Ovary (tissue), 9 donors: Measurements from ENCODE around the gene EYS. TPM values are rescaled to one million over a fixed set of nuclear protein-coding genes. Genes with fewer than 3 reads are reported as not detected.

Source experiments
- DNase-seq, 5 donors: peaks; one replicate each; pipeline ENCODE4 v3.0.0-alpha.2; 2019 to 2020
- H3K27ac ChIP-seq, 2 donors: fragments of 200-600 bp; one replicate each; pipeline versions ENCODE4 v1.5.1 to v1.8.0; 2019 to 2022
- H3K27me3 ChIP-seq: fragments of 200-600 bp; one replicate; pipeline ENCODE4 v1.8.0; 2022
- H3K36me3 ChIP-seq: fragments of 200-600 bp; sonication (generic); one replicate; pipeline ENCODE4 v1.5.1; 2019
- H3K4me1 ChIP-seq: one replicate; pipeline ENCODE4 v1.8.1; 2013; ENCODE audit warnings: mild to moderate bottlenecking, moderate library complexity; ENCODE audit not compliant: insufficient read depth
- H3K4me3 ChIP-seq: fragments of 200-600 bp; sonication (generic); one replicate; pipeline ENCODE4 v1.5.1; 2017
- H3K9me3 ChIP-seq, 2 donors: fragments of 200-600 bp in 1 of 2; sonication (generic) in 1 of 2; one replicate each; pipeline versions ENCODE4 v1.5.1 to v1.8.1; 2013 to 2019; ENCODE audit warnings: mild to moderate bottlenecking in 1 of 2, moderate library complexity in 1 of 2
- CTCF ChIP-seq, 3 donors: fragments of 450-650 bp in 2 of 3; fragments of 200-600 bp in 1 of 3; IDR thresholded peaks; one replicate each; pipeline versions ENCODE4 v1.5.1 to v1.8.0; 2016 to 2022; ENCODE audit warnings: antibody characterized with exemption in 3 of 3, mild to moderate bottlenecking in 1 of 3
- EP300 ChIP-seq: sonication (generic); formaldehyde crosslinking; IDR thresholded peaks from one replicate; pipeline ENCODE4 v1.6.1; 2017; ENCODE audit warnings: antibody characterized with exemption
- POLR2A ChIP-seq: fragments of 450-650 bp; IDR thresholded peaks from one replicate; pipeline ENCODE4 v1.6.1; 2017; ENCODE audit warnings: antibody characterized with exemption, mild to moderate bottlenecking, moderate library complexity
- WGBS, 3 donors: extraction: QIAGEN DNeasy Blood & Tissue Kit in 1 of 3; methylation state at CpG; one replicate each; pipeline versions ENCODE4 v1.1.5 to v1.1.7; 2013 to 2017; 5-methylcytosine and 5-hydroxymethylcytosine counted together
- intact Hi-C, 4 donors: fragments of 100-400 bp; cut with DNase I; formaldehyde crosslinking; loops; one replicate each; pipeline versions ENCODE4 v1.11.0 to v1.15.1; 2022 to 2023
- polyA plus RNA-seq, 2 donors: library from polyadenylated mRNA; stranded (reverse); fragments of 200-250 nt in 1 of 2; fragments of 350-450 nt in 1 of 2; fragmentation: Illumina TruSeq in 1 of 2; extraction: RNeasy Lipid Tissue Mini Kit (QIAGEN cat#74804) in 1 of 2; gene quantifications; one replicate each; pipeline ENCODE4 v1.2.3, GENCODE V29; 2013 to 2014
- total RNA-seq, 7 donors: library from RNA; depleted of rRNA in 2 of 7; stranded (reverse); fragments of >200 nt in 2 of 7; fragmentation: NEBNext Ultra II Directional in 3 of 7; extraction: Animal tissue kit (Norgen Biotek cat#: 25700) in 3 of 7; gene quantifications; one replicate each; pipeline versions ENCODE4 v1.1.0 to v1.2.4, GENCODE V29; 2016 to 2023
- donor health status: DM: no; HTN: no; CAD: no; lungs with moderate emphysema.
- donor health status: DM: no; HTN: no; CAD: no.
- donor health status: Bipolar disorder and iron deficiency.
- donor health status: DM: yes; HTN: yes; CAD: no.
- donor health status: DM: no; HTN: no; CAD: no.
- donor health status: DM: yes; HTN: yes; CAD: no.

The EYS gene
- total and polyA plus RNA-seq, 9 donors: under 0.01 to 0.03 (median 0.01) TPM; not detected in 6

DNA sequence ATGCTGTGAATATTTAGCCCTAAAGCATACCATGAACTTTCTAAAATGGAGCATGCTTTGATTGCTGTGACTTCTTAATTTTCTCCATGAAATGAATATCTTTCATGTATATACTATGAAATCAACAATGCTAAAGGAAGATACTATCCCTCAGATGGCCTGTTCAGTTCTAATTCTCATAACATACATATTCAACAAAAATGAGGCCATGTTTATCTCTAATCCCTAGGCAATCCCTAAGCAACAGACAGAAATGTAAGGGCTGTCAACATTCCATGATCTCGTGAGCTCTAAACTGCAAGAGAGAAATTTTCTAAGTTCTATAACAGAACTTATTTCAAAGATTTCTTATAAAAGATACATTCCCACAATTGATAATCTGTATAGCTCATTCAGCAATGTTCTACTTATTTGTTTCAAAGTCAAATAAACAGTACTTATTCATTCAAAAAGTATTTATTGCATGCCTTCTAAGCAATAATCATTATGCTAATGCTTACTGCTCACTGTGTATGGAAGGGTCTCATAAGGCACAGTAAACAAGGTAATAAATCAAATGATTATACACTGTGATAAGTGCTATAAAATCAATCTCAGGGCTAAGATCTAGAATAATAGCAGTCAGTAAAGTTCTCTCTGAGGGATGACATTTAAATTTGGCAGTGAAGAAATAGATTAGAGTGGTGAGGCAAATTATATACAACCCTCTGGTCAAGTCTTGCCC, 1578.6 kb downstream of the EYS start:
- 76 to 88% (median 86%) methylated on average over 1 of the region's 1 CpG for WGBS, 3 donors
- no peak overlapping the region for H3K4me3 ChIP-seq

DNA sequence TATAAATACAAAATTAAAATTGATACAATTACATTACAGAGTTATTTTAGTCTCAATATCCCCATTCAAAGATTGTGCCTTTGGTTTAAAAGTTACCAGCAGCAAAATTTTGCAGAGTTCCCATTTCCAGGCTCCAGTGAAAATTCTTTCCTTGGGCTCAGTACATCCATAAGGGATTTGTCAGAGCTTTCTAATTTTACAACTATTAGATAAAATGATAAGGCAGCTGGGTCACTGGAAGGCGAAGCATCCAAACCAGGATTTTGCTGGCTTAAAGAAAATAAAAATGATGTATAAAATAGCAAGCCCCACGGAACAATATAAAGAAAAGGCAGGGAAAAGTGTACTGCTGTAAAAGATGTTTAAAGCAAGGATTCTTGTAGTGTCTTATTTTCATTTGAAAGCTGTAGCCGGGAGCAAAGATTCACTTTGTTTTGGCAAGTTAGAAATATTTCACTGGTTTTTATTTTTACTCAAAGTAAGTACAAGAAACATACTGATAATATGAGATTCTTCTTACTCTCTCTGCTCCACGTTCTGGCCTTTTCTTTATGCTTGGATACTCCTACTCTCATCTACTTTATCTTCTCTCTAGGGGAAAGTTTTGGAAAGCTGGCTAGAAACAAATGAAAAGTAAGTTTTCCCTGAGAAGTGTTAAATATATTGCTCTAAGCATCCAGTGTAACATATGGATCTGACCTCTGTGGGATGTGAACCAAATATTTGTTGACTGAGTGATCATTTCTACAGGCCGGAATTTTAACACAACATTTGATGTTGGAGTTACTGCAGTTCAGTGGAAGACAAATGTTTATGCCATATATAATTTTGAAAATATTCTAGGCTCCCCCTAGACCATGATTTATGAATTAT, 1583.0 kb downstream of the EYS start:
- no peaks in the 10 kb centered on the region for H3K9me3 ChIP-seq
- H3K27ac ChIP-seq: no peak overlapping the region
- peaks cover 2% of the 10 kb centered on the region for H3K4me1 ChIP-seq
- intact Hi-C loops: no loop called here
- H3K4me3 ChIP-seq: no peak overlapping the region
- no peaks in the 10 kb centered on the region for H3K36me3 ChIP-seq
- no peaks in the 10 kb centered on the region for H3K27me3 ChIP-seq
- no peak for DNase-seq
- TF ChIP-seq EP300 (no peak), CTCF (IDR thresholded peaks at IDR 0.05) (no peak), POLR2A (no peak)
- WGBS, 3 donors: 3 to 9% (median 4%) methylated on average over 5 of the region's 5 CpGs

More for the DNA sequence above, 1578.6 kb downstream of the EYS start:
- no peaks in the 10 kb centered on the region for H3K27me3 ChIP-seq
- no peaks in the 10 kb centered on the region for H3K4me1 ChIP-seq
- H3K27ac ChIP-seq: no peak overlapping the region
- no peak for TF ChIP-seq POLR2A
- TF ChIP-seq CTCF (IDR thresholded peaks at IDR 0.05): no peak
- no peak for TF ChIP-seq EP300
- intact Hi-C loops: no loop called here
- DNase-seq: no peak
- H3K36me3 ChIP-seq: no peaks in the 10 kb centered on the region
- H3K9me3 ChIP-seq: no peaks in the 10 kb centered on the region

- Histone ChIP-seq H3K4me3 (no peak overlapping the region), H3K27me3 (no peaks in the 10 kb centered on the region), H3K9me3 (no peaks in the 10 kb centered on the region), H3K27ac (no peak overlapping the region), H3K36me3 (no peaks in the 10 kb centered on the region), H3K4me1 (peaks cover 2% of the 10 kb centered on the region)
- WGBS, 3 donors: 27 to 34% (median 32%) methylated on average over 4 of the region's 4 CpGs
- TF ChIP-seq POLR2A: no peak
- no peak for TF ChIP-seq CTCF (IDR thresholded peaks at IDR 0.05)
- no peak for TF ChIP-seq EP300
- DNase-seq: no peak
- intact Hi-C loops: no loop called here
Observed at GRCh38 chr6:64122712-64123375, 1584.2 kb downstream of the EYS start.

DNA sequence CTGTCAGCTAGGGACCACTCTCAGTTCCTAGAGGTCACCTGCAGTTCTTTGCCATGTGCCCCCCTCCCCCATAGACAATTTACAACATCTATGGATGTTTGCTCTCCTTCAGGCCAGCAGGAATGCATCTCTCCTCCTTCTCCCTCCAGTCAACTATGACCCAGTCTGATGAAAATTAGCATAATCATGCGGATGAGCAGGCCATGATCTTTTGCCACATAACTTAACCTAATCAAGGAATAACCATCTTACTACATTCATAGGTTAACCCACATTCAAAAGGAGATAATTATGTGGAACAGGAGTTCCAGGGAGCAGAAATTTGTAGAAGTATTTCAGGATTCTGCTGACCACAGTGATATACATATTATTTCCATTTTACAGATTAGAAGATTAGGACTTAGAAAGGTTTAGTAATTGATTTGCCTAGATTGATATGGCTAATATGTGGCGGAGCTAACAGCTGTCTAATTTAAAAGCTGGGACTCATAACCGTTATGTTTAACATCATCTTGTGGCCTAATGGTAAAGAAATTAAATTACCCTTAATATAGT, 1585.9 kb downstream of the EYS start:
- no peaks in the 10 kb centered on the region for H3K9me3 ChIP-seq
- peaks cover 2% of the 10 kb centered on the region for H3K4me1 ChIP-seq
- no peak overlapping the region for H3K27ac ChIP-seq
- 96 to 97% (median 97%) methylated on average over 3 of the region's 3 CpGs for WGBS, 3 donors
- no peak for DNase-seq
- intact Hi-C loops: no loop called here
- no peak for TF ChIP-seq POLR2A
- no peak for TF ChIP-seq CTCF (IDR thresholded peaks at IDR 0.05)
- no peak for TF ChIP-seq EP300
- no peaks in the 10 kb centered on the region for H3K27me3 ChIP-seq
- no peaks in the 10 kb centered on the region for H3K36me3 ChIP-seq
- H3K4me3 ChIP-seq: no peak overlapping the region
